Hepatocyte (in vitro differentiated cells): ENCODE results near the gene ADGRE1. TPM values are rescaled to one million over a fixed set of nuclear protein-coding genes. Genes with fewer than 3 reads are reported as not detected.

Experiments used
- DNase-seq: peaks from one replicate; pipeline ENCODE4 v3.0.0-alpha.2; 2016; ENCODE audit warnings: low spot score
- H2AFZ ChIP-seq: fragments of 200-600 bp; sonication (generic); 2 replicates; pipeline ENCODE4 v1.6.0; 2016; ENCODE audit warnings: antibody characterized with exemption, mild to moderate bottlenecking
- H3K27ac ChIP-seq: fragments of 200-600 bp; sonication (generic); 2 replicates; pipeline ENCODE4 v1.5.1; 2016; ENCODE audit warnings: mild to moderate bottlenecking
- H3K27me3 ChIP-seq: fragments of 200-600 bp; sonication (generic); 2 replicates; pipeline ENCODE4 v1.6.1; 2016
- H3K36me3 ChIP-seq: fragments of 200-600 bp; sonication (generic); replicated peaks from 2 replicates; pipeline ENCODE4 v1.5.1; 2016; ENCODE audit warnings: low read depth; ENCODE audit not compliant: insufficient read depth
- H3K4me1 ChIP-seq: fragments of 200-600 bp; sonication (generic); 2 replicates; pipeline ENCODE4 v1.5.1; 2016; ENCODE audit warnings: mild to moderate bottlenecking, moderate library complexity; ENCODE audit not compliant: insufficient read depth
- H3K4me2 ChIP-seq: fragments of 200-600 bp; sonication (generic); 2 replicates; pipeline ENCODE4 v1.6.0; 2016
- H3K4me3 ChIP-seq: fragments of 200-600 bp; sonication (generic); 2 replicates; pipeline ENCODE4 v1.5.1; 2016; ENCODE audit warnings: mild to moderate bottlenecking
- H3K79me2 ChIP-seq: fragments of 200-600 bp; sonication (generic); 2 replicates; pipeline ENCODE4 v1.6.0; 2017; ENCODE audit warnings: mild to moderate bottlenecking
- H3K9me2 ChIP-seq: fragments of 200-600 bp; sonication (generic); replicated peaks from 2 replicates; pipeline ENCODE4 v1.6.0; 2017; ENCODE audit warnings: mild to moderate bottlenecking; ENCODE audit not compliant: insufficient read depth
- H3K9me3 ChIP-seq: fragments of 200-600 bp; sonication (generic); 2 replicates; pipeline ENCODE4 v1.5.1; 2016; ENCODE audit warnings: low read depth, mild to moderate bottlenecking
- H4K20me1 ChIP-seq: fragments of 200-600 bp; sonication (generic); 2 replicates; pipeline ENCODE4 v1.6.0; 2016; ENCODE audit warnings: mild to moderate bottlenecking; ENCODE audit not compliant: insufficient read depth, poor library complexity, severe bottlenecking
- EZH2 ChIP-seq: fragments of 200-600 bp; sonication (generic); IDR thresholded peaks from 2 replicates; pipeline ENCODE4 v1.6.1; 2016; ENCODE audit warnings: antibody characterized with exemption, mild to moderate bottlenecking, borderline replicate concordance
- EZH2phosphoT487 ChIP-seq: fragments of 200-600 bp; sonication (generic); IDR thresholded peaks from one replicate; pipeline ENCODE4 v1.6.1; 2018; ENCODE audit warnings: antibody characterized with exemption, mild to moderate bottlenecking, low read depth, moderate library complexity; ENCODE audit not compliant: unreplicated experiment, severe bottlenecking
- WGBS: methylation state at CpG from one replicate; pipeline ENCODE4 v1.1.6; 2016; ENCODE audit warnings: low lambda C conversion rate; ENCODE audit errors: missing lambda C conversion rate; 5-methylcytosine and 5-hydroxymethylcytosine counted together
- polyA plus RNA-seq: library from polyadenylated mRNA; unstranded; fragments of >200 nt; fragmentation: Nextera tagmentation; extraction: Ambion mirVana; gene quantifications from 2 replicates; pipeline ENCODE4 v1.2.1, GENCODE V29; 2016
- total RNA-seq: library from RNA; depleted of rRNA; stranded (reverse); fragments of >200 nt; gene quantifications from 2 replicates; pipeline ENCODE4 v1.2.3, GENCODE V29; 2014
- TF ChIP-seq, protein P1 (sequence below): fragments of 200-600 bp; sonication (generic); IDR thresholded peaks from 2 replicates; pipeline ENCODE4 v1.5.1; 2016; ENCODE audit warnings: antibody characterized with exemption, mild to moderate bottlenecking; ENCODE audit not compliant: poor library complexity

Gene ADGRE1
- total and polyA plus RNA-seq, 2 experiments from 2014 or later: not detected

- Histone ChIP-seq H3K4me1 (no peaks in the 10 kb centered on the region), H4K20me1 (no peaks in the 10 kb centered on the region), H3K4me3 (no peak overlapping the region), H3K27ac (no peak overlapping the region), H3K79me2 (no peaks in the 10 kb centered on the region), H3K9me2 (no peaks in the 10 kb centered on the region), H3K4me2 (no peak overlapping the region), H2AFZ (no peak overlapping the region), H3K9me3 (no peaks in the 10 kb centered on the region), H3K36me3 (no peaks in the 10 kb centered on the region), H3K27me3 (no peaks in the 10 kb centered on the region)
- TF ChIP-seq EZH2 (no peak), EZH2phosphoT487 (no peak)
- TF ChIP-seq, protein P1, sequence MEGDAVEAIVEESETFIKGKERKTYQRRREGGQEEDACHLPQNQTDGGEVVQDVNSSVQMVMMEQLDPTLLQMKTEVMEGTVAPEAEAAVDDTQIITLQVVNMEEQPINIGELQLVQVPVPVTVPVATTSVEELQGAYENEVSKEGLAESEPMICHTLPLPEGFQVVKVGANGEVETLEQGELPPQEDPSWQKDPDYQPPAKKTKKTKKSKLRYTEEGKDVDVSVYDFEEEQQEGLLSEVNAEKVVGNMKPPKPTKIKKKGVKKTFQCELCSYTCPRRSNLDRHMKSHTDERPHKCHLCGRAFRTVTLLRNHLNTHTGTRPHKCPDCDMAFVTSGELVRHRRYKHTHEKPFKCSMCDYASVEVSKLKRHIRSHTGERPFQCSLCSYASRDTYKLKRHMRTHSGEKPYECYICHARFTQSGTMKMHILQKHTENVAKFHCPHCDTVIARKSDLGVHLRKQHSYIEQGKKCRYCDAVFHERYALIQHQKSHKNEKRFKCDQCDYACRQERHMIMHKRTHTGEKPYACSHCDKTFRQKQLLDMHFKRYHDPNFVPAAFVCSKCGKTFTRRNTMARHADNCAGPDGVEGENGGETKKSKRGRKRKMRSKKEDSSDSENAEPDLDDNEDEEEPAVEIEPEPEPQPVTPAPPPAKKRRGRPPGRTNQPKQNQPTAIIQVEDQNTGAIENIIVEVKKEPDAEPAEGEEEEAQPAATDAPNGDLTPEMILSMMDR: no peak
- 76% methylated on average over 3 of the region's 3 CpGs for WGBS
- DNase-seq: no peak
Observed at GRCh38 chr19:6916952-6917351, 29.6 kb downstream of the ADGRE1 start.

DNA sequence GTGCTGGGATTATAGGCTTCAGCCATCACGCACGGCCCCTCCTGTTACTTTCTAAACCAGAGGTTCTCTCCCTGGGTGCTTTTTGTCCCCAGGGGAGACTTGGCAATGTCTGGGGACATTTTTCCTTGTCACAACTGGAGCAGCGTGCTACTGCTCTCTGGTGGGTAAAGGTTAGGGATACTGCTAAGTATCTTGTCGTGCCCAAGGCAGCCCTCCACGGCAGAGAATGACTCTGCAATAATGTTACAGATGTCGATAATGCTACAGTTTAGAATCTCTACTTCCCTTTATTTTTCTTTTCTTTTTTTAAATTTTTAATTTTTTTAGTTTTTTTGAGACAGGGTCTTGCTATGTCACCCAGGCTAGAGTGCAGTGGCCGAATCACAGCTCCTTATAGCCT is 38.0 kb downstream of the ADGRE1 start:
- Histone ChIP-seq H3K4me3 (no peak overlapping the region), H3K27ac (no peak overlapping the region), H3K4me1 (no peaks in the 10 kb centered on the region), H4K20me1 (no peaks in the 10 kb centered on the region), H3K36me3 (no peaks in the 10 kb centered on the region), H3K79me2 (no peaks in the 10 kb centered on the region), H3K9me3 (peaks cover 5% of the 10 kb centered on the region), H3K4me2 (no peak overlapping the region), H2AFZ (no peak overlapping the region), H3K9me2 (no peaks in the 10 kb centered on the region), H3K27me3 (no peaks in the 10 kb centered on the region)
- no peak for DNase-seq
- 85% methylated on average over 7 of the region's 7 CpGs for WGBS
- TF ChIP-seq, protein P1: no peak
- TF ChIP-seq EZH2 (no peak), EZH2phosphoT487 (no peak)

- Histone ChIP-seq H3K9me2 (no peaks in the 10 kb centered on the region), H3K27me3 (no peaks in the 10 kb centered on the region), H3K9me3 (peaks cover 5% of the 10 kb centered on the region), H3K79me2 (no peaks in the 10 kb centered on the region), H4K20me1 (no peaks in the 10 kb centered on the region), H3K4me3 (no peak overlapping the region), H2AFZ (no peak overlapping the region), H3K27ac (no peak overlapping the region), H3K4me2 (no peak overlapping the region), H3K4me1 (no peaks in the 10 kb centered on the region), H3K36me3 (no peaks in the 10 kb centered on the region)
- 81% methylated on average over 15 of the region's 15 CpGs for WGBS
- DNase-seq: no peak
- TF ChIP-seq EZH2 (no peak), EZH2phosphoT487 (no peak)
- TF ChIP-seq, protein P1: no peak
Observed at GRCh38 chr19:6925801-6926751, 38.7 kb downstream of the ADGRE1 start.
